MM.1S (cell line): ENCODE measurements around the gene MRNIP.

ENCODE experiments used
- DNase-seq: peaks from one replicate; pipeline ENCODE4 v3.0.0-alpha.2; 2015
- H2AFZ ChIP-seq: fragments of 300-600 bp; sonication (generic); 2 replicates; pipeline ENCODE4 v1.6.0; 2016; ENCODE audit warnings: antibody characterized with exemption, low read length
- H3F3A ChIP-seq: fragments of 300-600 bp; sonication (generic); 2 replicates; pipeline ENCODE4 v1.6.1; 2016; ENCODE audit warnings: mild to moderate bottlenecking, antibody characterized with exemption, low read length, moderate library complexity, mixed read lengths; ENCODE audit not compliant: insufficient read depth
- H3K27ac ChIP-seq: fragments of 300-600 bp; sonication (generic); 2 replicates; pipeline ENCODE4 v1.5.1; 2016; ENCODE audit warnings: mild to moderate bottlenecking, low read length
- H3K27me3 ChIP-seq: fragments of 300-600 bp; sonication (generic); replicated peaks from 2 replicates; pipeline ENCODE4 v1.6.0; 2016; ENCODE audit warnings: low read length; ENCODE audit not compliant: insufficient read depth
- H3K36me3 ChIP-seq: fragments of 300-600 bp; sonication (generic); replicated peaks from 2 replicates; pipeline ENCODE4 v1.6.1; 2016; ENCODE audit warnings: mild to moderate bottlenecking, low read length, mixed read lengths; ENCODE audit not compliant: insufficient read depth
- H3K4me1 ChIP-seq: fragments of 300-600 bp; sonication (generic); 2 replicates; pipeline ENCODE4 v1.6.1; 2016; ENCODE audit warnings: low read length, mixed read lengths
- H3K4me2 ChIP-seq: fragments of 300-600 bp; sonication (generic); 2 replicates; pipeline ENCODE4 v1.6.0; 2016; ENCODE audit warnings: low read depth, low read length
- H3K4me3 ChIP-seq: fragments of 300-600 bp; sonication (generic); 2 replicates; pipeline ENCODE4 v1.5.1; 2016; ENCODE audit warnings: low read length, mixed read lengths
- H3K79me2 ChIP-seq: fragments of 300-600 bp; sonication (generic); 2 replicates; pipeline ENCODE4 v1.6.1; 2016; ENCODE audit warnings: mixed run types, low read length, mixed read lengths
- H3K9ac ChIP-seq: fragments of 300-600 bp; sonication (generic); 2 replicates; pipeline ENCODE4 v1.6.1; 2016; ENCODE audit warnings: low read length, mixed read lengths
- H3K9me2 ChIP-seq: fragments of 300-600 bp; sonication (generic); replicated peaks from 2 replicates; pipeline ENCODE4 v1.6.1; 2016; ENCODE audit warnings: mild to moderate bottlenecking, low read length, mixed read lengths; ENCODE audit not compliant: insufficient read depth
- H3K9me3 ChIP-seq: fragments of 300-600 bp; sonication (generic); replicated peaks from 2 replicates; pipeline ENCODE4 v1.6.1; 2016; ENCODE audit warnings: mild to moderate bottlenecking, low read length, mixed read lengths; ENCODE audit not compliant: insufficient read depth
- H4K20me1 ChIP-seq: fragments of 300-600 bp; sonication (generic); 2 replicates; pipeline ENCODE4 v1.6.1; 2016; ENCODE audit warnings: mild to moderate bottlenecking, low read length, moderate library complexity, mixed read lengths; ENCODE audit not compliant: insufficient read depth
- EZH2 ChIP-seq: fragments of 300-600 bp; sonication (generic); optimal IDR thresholded peaks from 2 replicates; pipeline ENCODE3; 2017; ENCODE audit warnings: low read depth, mild to moderate bottlenecking, antibody characterized with exemption, low read length, mixed read lengths
- EZH2phosphoT487 ChIP-seq: fragments of 300-600 bp; sonication (generic); IDR thresholded peaks from 2 replicates; pipeline ENCODE4 v1.6.1; 2018; ENCODE audit warnings: antibody characterized with exemption, low read length
- TF ChIP-seq, protein P1 (sequence below): fragments of 300-600 bp; sonication (generic); IDR thresholded peaks from 2 replicates; pipeline ENCODE4 v1.5.1; 2016; ENCODE audit warnings: antibody characterized with exemption, low read length, mixed read lengths

The MRNIP gene

GRCh38 chr5:179900711-179901110, 42.1 kb upstream of the MRNIP start:
- no peak overlapping the region for H3K27ac ChIP-seq
- H3K36me3 ChIP-seq: peaks cover 5% of the 10 kb centered on the region; the same call in 1 of the 2 replicates
- H3K27me3 ChIP-seq: no peaks in the 10 kb centered on the region
- no peak overlapping the region for H2AFZ ChIP-seq
- H3K9ac ChIP-seq: no peak overlapping the region
- H3K4me1 ChIP-seq: no peaks in the 10 kb centered on the region
- no peaks in the 10 kb centered on the region for H4K20me1 ChIP-seq
- peaks cover under 1% of the 10 kb centered on the region; the same call in 1 of the 2 replicates for H3K79me2 ChIP-seq
- TF ChIP-seq, protein P1, sequence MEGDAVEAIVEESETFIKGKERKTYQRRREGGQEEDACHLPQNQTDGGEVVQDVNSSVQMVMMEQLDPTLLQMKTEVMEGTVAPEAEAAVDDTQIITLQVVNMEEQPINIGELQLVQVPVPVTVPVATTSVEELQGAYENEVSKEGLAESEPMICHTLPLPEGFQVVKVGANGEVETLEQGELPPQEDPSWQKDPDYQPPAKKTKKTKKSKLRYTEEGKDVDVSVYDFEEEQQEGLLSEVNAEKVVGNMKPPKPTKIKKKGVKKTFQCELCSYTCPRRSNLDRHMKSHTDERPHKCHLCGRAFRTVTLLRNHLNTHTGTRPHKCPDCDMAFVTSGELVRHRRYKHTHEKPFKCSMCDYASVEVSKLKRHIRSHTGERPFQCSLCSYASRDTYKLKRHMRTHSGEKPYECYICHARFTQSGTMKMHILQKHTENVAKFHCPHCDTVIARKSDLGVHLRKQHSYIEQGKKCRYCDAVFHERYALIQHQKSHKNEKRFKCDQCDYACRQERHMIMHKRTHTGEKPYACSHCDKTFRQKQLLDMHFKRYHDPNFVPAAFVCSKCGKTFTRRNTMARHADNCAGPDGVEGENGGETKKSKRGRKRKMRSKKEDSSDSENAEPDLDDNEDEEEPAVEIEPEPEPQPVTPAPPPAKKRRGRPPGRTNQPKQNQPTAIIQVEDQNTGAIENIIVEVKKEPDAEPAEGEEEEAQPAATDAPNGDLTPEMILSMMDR: no peak
- TF ChIP-seq EZH2 (no peak), EZH2phosphoT487 (no peak)
- no peak overlapping the region for H3K4me3 ChIP-seq
- no peaks in the 10 kb centered on the region for H3K9me2 ChIP-seq
- H3K4me2 ChIP-seq: no peak overlapping the region
- H3K9me3 ChIP-seq: no peaks in the 10 kb centered on the region
- no peaks in the 10 kb centered on the region for H3F3A ChIP-seq
- no peak for DNase-seq

GRCh38 chr5:179900206-179900605, 41.6 kb upstream of the MRNIP start:
- no peak overlapping the region for H3K4me2 ChIP-seq
- no peaks in the 10 kb centered on the region for H3K27me3 ChIP-seq
- H3K9me2 ChIP-seq: no peaks in the 10 kb centered on the region
- H4K20me1 ChIP-seq: no peaks in the 10 kb centered on the region
- H3K4me3 ChIP-seq: no peak overlapping the region
- DNase-seq: no peak
- no peaks in the 10 kb centered on the region for H3F3A ChIP-seq
- 0 out of 2 replicates have a peak, but pooled peaks cover 5% of the 10 kb centered on the region for H3K36me3 ChIP-seq
- no peaks in the 10 kb centered on the region for H3K79me2 ChIP-seq
- no peaks in the 10 kb centered on the region for H3K9me3 ChIP-seq
- no peak overlapping the region for H2AFZ ChIP-seq
- TF ChIP-seq EZH2phosphoT487 (no peak), EZH2 (no peak)
- TF ChIP-seq, protein P1: no peak
- H3K9ac ChIP-seq: no peak overlapping the region
- H3K4me1 ChIP-seq: no peaks in the 10 kb centered on the region
- H3K27ac ChIP-seq: no peak overlapping the region

GRCh38 chr5:179895861-179896260, 37.2 kb upstream of the MRNIP start:
- Histone ChIP-seq H3K4me2 (no peak overlapping the region), H3K27me3 (no peaks in the 10 kb centered on the region), H3K4me1 (no peaks in the 10 kb centered on the region), H3F3A (no peaks in the 10 kb centered on the region), H3K27ac (no peak overlapping the region), H3K9me3 (no peaks in the 10 kb centered on the region), H3K9ac (no peak overlapping the region), H3K36me3 (0 out of 2 replicates have a peak, but pooled peaks cover 5% of the 10 kb centered on the region), H3K4me3 (no peak overlapping the region), H2AFZ (no peak overlapping the region), H3K9me2 (no peaks in the 10 kb centered on the region), H4K20me1 (no peaks in the 10 kb centered on the region), H3K79me2 (no peaks in the 10 kb centered on the region)
- TF ChIP-seq EZH2phosphoT487 (no peak), EZH2 (no peak)
- TF ChIP-seq, protein P1: no peak
- DNase-seq: no peak
